ENCODE data around the gene SLIT1.

SLIT1 gene

DNA sequence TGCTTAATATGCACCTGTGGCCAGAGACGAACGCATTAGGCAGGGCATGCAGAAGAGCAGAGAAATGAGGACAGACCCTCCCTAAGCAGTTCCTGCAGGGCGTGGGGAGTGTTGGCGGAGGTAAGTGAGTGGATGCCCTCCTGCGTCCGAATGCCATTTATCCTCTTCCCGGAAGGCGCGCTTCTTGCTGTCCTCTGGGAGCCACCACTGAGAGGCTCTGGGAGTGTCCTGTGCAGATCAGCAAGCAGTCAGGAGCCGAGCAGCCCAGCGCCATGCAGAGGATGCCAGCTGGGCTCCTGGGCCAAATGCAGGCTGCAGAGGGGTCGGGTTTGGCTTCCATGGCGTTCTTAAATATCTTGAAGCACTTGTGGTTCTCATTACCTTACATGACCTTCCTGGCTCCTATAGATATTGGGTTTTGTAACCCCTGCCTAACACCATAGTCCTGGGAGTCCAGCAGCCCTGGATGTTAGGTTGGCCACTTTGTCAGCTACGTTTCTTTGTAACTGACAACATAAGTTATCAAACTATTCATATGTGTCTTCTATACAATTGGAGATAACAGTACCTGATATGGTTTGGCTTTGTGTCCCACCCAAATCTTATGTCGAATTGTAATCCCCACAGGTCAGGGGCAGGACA, 30.0 kb upstream of the SLIT1 start:
- no peak for TF ChIP-seq POLR2A (IDR thresholded peaks at IDR 0.05; ENCODE audit: low read depth, low read length)
- DNase-seq (ENCODE audit: insufficient read length, low spot score) (no peak), FAIRE-seq (no peak)

GRCh38 chr10:97213431-97213830, 27.7 kb upstream of the SLIT1 start:
- DNase-seq (ENCODE audit: insufficient read length, low spot score) (no peak), FAIRE-seq (no peak)
- TF ChIP-seq POLR2A (IDR thresholded peaks at IDR 0.05; ENCODE audit: low read depth, low read length) = no peak

- no peak for TF ChIP-seq POLR2A (IDR thresholded peaks at IDR 0.05; ENCODE audit: low read depth, low read length)
Observed at GRCh38 chr10:97211229-97211628, 25.5 kb upstream of the SLIT1 start.

DNA sequence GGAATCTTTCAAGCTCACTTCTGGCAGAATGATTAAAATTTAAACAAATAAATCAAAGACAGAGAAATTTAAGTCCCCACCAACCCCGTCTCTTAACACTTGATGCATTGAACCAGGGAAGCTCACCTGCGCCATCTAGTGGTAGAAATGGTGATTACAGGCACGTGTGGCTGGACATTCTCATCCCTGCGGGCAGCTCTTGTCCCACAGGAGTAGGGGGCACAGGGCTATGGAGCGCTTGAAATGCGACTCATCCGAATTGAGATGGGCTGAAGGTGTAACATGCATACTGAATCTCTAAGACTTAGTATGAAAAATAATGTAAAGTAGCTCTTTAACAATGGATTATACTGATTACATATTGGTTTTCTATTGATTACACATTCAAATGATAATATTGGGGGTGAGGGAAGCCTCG, 24.8 kb upstream of the SLIT1 start:
- no peak for FAIRE-seq
- TF ChIP-seq POLR2A (IDR thresholded peaks at IDR 0.05; ENCODE audit: low read depth, low read length) = no peak

More at GRCh38 chr10:97211229-97211628, 25.5 kb upstream of the SLIT1 start:
- DNase-seq (ENCODE audit: insufficient read length, low spot score) (no peak), FAIRE-seq (no peak)

DNA sequence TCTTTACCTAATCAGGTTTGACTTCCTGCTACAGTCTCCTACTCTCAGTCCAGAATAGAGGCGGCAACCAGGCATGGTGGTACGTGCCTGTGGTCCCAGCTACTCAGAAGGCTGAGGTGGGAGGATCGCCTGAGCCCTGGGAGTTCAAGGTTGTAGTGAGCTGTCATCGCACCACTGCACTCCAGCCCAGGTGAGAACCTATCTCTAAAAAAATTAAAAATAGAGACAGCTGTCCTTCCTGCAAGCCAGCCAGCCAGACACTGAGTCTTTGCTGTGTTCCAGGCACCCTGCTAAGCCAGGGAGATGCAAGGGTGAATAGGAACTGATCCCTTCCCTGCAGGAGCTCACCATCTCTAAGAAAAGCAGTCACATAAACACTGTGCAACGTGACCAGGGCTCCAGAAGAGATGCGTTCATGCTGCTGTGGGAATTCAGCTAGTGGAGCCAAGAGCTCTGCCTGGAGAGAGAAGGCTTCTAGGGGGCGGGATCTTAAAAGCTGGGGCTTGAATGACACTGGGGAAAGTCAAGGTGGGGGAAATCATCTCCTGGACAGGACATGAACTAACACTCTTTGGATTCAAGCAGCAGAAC, 22.1 kb upstream of the SLIT1 start:
- DNase-seq (ENCODE audit: insufficient read length, low spot score) (no peak), FAIRE-seq (no peak)
- no peak for TF ChIP-seq POLR2A (IDR thresholded peaks at IDR 0.05; ENCODE audit: low read depth, low read length)

More for the DNA sequence above, 24.8 kb upstream of the SLIT1 start:
- DNase-seq (ENCODE audit: insufficient read length, low spot score) = peak; percentile 60

- DNase-seq (ENCODE audit: insufficient read length, low spot score) (no peak), FAIRE-seq (no peak)
- TF ChIP-seq POLR2A (IDR thresholded peaks at IDR 0.05; ENCODE audit: low read depth, low read length) = no peak
Observed at GRCh38 chr10:97207131-97207530, 21.4 kb upstream of the SLIT1 start.

- DNase-seq (ENCODE audit: insufficient read length, low spot score) (no peak), FAIRE-seq (no peak)
- TF ChIP-seq POLR2A (IDR thresholded peaks at IDR 0.05; ENCODE audit: low read depth, low read length) = no peak
Observed at GRCh38 chr10:97204826-97205679, 19.3 kb upstream of the SLIT1 start.

DNA sequence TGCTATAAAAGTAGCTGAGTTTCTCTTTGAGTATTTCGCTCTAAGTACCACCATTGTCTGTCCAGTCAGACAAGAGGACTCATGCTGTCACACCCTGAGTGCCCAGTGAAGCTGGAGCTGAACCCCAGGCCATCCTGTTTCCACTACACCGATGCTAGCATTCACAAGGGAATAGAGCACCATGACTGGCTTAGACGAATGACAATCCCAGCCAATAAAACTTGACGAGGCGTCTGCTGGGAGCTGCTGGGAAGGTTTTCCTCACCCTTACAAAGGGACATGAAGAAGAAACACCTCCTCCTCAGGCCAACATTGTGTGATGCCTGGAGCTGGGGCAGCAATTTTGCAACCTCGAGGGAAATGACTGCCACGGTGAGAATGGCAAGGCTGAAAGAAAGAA, 17.5 kb upstream of the SLIT1 start:
- DNase-seq (ENCODE audit: insufficient read length, low spot score) = no peak
- TF ChIP-seq POLR2A (IDR thresholded peaks at IDR 0.05; ENCODE audit: low read depth, low read length) = no peak
- FAIRE-seq = no peak

GRCh38 chr10:97200616-97201015, 14.9 kb upstream of the SLIT1 start:
- TF ChIP-seq POLR2A (IDR thresholded peaks at IDR 0.05; ENCODE audit: low read depth, low read length) = no peak
- DNase-seq (ENCODE audit: insufficient read length, low spot score) (no peak), FAIRE-seq (no peak)

DNA sequence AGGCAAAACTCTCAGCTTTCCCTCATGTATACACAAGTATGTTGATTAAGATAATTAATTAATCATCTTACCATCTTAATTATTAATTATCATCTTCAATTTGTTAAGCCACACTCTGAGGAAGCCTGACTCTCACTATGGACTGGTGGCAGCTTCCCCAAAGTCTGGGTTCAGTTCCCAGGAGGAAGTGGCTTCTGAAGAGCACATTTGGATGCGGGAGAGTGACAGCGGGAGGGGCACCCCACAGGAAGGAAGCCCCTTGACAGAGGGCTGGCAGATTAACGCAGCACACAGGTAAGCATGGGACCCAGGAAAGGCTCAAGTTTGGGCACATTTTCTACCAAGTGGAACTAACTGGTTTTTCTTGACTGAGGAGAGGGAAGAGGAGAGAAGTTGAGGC, 13.4 kb upstream of the SLIT1 start:
- FAIRE-seq (no peak), DNase-seq (ENCODE audit: insufficient read length, low spot score) (no peak)
- no peak for TF ChIP-seq POLR2A (IDR thresholded peaks at IDR 0.05; ENCODE audit: low read depth, low read length)

GRCh38 chr10:97197030-97197500, 11.3 kb upstream of the SLIT1 start:
- no peak for DNase-seq (ENCODE audit: insufficient read length, low spot score)
- no peak for FAIRE-seq
- no peak for TF ChIP-seq POLR2A (IDR thresholded peaks at IDR 0.05; ENCODE audit: low read depth, low read length)

DNA sequence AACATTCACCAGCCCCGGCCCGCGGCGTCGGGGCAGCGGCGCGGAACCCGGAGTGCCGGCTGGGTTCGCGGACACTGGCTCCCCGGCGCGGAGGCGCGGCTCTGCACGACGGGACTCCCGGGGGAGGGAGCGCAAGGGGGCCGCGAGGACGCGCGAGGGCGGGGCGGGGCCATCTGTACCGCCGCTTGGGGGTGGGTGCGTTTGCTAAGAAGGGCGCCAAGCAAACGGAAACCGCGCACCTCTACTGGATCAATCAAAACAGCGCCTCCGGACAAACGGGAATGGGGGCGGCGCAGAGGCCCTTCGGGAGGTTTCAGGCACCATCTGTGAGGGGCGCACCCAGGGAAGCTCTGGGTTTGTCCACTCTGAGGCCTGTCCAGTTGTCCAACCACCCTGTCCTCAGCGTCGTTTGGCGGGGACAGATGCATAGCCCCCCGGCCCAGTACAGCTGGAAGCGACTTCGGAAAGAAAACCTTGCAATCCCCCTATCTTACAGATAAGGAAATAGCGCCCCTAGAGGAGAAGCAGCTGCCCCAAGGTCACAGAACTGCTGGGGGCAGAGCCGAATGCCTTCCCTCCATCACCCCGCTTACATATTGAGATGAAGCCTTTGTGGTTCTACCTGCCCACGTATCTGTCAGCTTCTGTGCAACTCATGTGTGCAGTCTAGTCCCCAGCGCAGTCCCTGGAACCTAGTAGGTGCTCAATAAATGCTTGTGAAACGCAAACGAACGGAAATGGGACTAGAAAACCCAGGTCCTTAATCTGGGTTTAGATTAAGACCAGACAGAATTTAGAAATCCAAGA, 10.7 kb upstream of the SLIT1 start:
- DNase-seq (ENCODE audit: insufficient read length, low spot score) (peak; percentile 84), FAIRE-seq (no peak)
- no peak for TF ChIP-seq POLR2A (IDR thresholded peaks at IDR 0.05; ENCODE audit: low read depth, low read length)

DNA sequence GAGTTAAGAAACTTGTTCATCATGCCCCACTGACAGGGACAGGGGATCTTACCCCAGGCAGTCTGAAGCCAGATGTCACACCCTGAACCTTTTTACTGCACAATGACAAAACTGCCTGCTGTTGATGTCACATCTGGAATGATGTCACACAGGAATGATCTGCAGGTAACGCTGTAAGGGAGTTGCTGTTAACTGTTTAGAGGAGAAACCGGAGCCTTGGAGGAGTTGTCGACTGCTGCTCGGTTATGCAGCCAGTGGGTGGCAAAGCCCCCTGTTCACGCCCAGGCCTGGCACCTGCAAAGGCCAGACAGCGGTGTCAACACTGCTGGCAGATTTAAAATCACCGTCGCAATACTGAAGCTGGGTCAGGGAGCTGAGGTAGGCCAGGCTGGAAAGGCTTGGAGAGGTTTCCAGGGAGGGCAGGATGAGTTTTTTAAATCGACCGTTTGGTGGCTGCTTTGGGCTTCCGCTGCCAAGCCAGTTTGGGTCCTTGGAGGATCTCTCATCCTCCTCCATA, 10.0 kb upstream of the SLIT1 start:
- TF ChIP-seq POLR2A (IDR thresholded peaks at IDR 0.05; ENCODE audit: low read depth, low read length) = no peak
- no peak for DNase-seq (ENCODE audit: insufficient read length, low spot score)
- FAIRE-seq = no peak
